Body of pancreas (tissue), 4 donors: ENCODE results near the gene SLC25A21. TPM values are rescaled to one million over a fixed set of nuclear protein-coding genes. Genes with fewer than 3 reads are reported as not detected.
A peak's percentile ranks its signal among the peaks of the same experiment; 100 is the strongest.

Experiments
- ATAC-seq: fragments of 150-250 bp; one replicate; pipeline ENCODE4 v1.9.1; 2016
- DNase-seq, 4 donors: peaks; one replicate each; pipeline ENCODE4 v3.0.0-alpha.2; 2019
- H3K27ac ChIP-seq, 4 donors: fragments of 200-600 bp; sonication (generic); 1 replicate in 3 of 4; 2 replicates in 1 of 4; pipeline versions ENCODE4 v1.5.1 to v1.6.1; 2016 to 2019; ENCODE audit warnings: mild to moderate bottlenecking in 1 of 4, mixed read lengths in 1 of 4, moderate library complexity in 1 of 4
- H3K27me3 ChIP-seq, 2 donors: fragments of 200-600 bp; sonication (generic); one replicate each; pipeline ENCODE4 v1.6.0; 2016; ENCODE audit warnings: mild to moderate bottlenecking in 1 of 2
- H3K36me3 ChIP-seq, 2 donors: fragments of 200-600 bp; sonication (generic); replicated peaks in 1 of 2; 2 replicates each; pipeline ENCODE4 v1.5.1; 2016; ENCODE audit warnings: low read depth in 2 of 2; ENCODE audit not compliant: insufficient read depth in 1 of 2
- H3K4me1 ChIP-seq: fragments of 200-600 bp; sonication (generic); one replicate; pipeline ENCODE4 v1.6.0; 2016
- H3K4me3 ChIP-seq, 2 donors: fragments of 200-600 bp; sonication (generic); 1 replicate in 1 of 2; 2 replicates in 1 of 2; pipeline ENCODE4 v1.5.1; 2016 to 2019
- H3K9me3 ChIP-seq, 3 donors: fragments of 200-600 bp; sonication (generic); 1 replicate in 2 of 3; 2 replicates in 1 of 3; pipeline ENCODE4 v1.5.1; 2016
- POLR2A ChIP-seq, 3 donors: fragments of 450-650 bp; IDR thresholded peaks; one replicate each; pipeline ENCODE4 v1.6.1; 2016; ENCODE audit warnings: antibody characterized with exemption in 3 of 3, mild to moderate bottlenecking in 2 of 3
- WGBS, 2 donors: methylation state at CpG; one replicate each; pipeline ENCODE4 v1.1.5; 2017; 5-methylcytosine and 5-hydroxymethylcytosine counted together
- intact Hi-C: fragments of 100-400 bp; cut with DNase I; formaldehyde crosslinking; loops from one replicate; pipeline ENCODE4 v1.15.1; 2023
- total RNA-seq, 2 donors: library from RNA; depleted of rRNA; stranded (reverse); fragments of >200 nt; gene quantifications; one replicate each; pipeline ENCODE4 v1.1.0, GENCODE V29; 2016
- TF ChIP-seq, protein P1 (sequence below), 7 experiments: fragments of 450-650 bp in 4 of 7; fragments of 200-600 bp in 3 of 7; sonication (generic) in 3 of 7; IDR thresholded peaks; one replicate each; pipeline ENCODE4 v1.5.1; 2016 to 2019; ENCODE audit warnings: antibody characterized with exemption in 7 of 7

The SLC25A21 gene
- total RNA-seq, 2 donors from 2014 or later = not detected

DNA sequence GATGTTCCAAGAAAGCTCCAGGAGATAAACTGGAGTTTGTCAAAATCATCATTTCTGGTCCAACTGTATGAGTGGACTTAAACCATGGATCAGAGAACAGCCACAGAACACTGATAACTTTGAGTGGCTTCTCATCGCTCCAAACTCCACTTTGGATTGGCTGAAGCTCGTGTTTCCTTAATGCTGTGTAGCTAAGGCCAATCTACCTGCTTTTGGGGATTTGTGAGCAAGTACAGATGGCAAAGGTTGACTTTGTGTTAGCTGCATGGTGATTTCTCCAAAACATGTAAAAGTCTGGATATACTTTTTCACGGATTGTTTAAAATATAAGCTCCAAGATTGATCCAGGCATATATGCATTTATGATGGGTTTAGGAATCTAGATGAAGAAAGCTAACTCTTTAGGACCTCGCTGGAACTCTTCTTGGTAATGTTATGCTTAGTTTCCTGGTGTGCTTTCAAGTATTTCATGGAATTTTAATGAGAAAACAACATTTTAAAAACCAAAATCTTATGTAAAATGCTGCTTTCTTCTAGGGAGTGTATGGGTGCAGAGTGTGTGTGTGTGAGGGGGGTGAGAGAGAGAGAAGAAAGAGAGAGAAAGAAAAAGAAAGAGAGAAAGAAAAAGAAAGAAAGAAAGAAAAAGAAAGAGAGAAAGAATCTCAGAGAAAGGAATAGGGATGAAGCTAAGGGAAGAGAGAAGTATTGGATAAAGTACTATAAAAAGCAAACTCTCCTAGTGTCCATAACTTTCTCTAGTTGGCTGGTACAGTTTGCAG is 522.3 kb downstream of the SLC25A21 start:
- TF ChIP-seq, protein P1, sequence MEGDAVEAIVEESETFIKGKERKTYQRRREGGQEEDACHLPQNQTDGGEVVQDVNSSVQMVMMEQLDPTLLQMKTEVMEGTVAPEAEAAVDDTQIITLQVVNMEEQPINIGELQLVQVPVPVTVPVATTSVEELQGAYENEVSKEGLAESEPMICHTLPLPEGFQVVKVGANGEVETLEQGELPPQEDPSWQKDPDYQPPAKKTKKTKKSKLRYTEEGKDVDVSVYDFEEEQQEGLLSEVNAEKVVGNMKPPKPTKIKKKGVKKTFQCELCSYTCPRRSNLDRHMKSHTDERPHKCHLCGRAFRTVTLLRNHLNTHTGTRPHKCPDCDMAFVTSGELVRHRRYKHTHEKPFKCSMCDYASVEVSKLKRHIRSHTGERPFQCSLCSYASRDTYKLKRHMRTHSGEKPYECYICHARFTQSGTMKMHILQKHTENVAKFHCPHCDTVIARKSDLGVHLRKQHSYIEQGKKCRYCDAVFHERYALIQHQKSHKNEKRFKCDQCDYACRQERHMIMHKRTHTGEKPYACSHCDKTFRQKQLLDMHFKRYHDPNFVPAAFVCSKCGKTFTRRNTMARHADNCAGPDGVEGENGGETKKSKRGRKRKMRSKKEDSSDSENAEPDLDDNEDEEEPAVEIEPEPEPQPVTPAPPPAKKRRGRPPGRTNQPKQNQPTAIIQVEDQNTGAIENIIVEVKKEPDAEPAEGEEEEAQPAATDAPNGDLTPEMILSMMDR (IDR thresholded peaks at IDR 0.05) = no peak
- no peak for TF ChIP-seq POLR2A (IDR thresholded peaks at IDR 0.05)
- Histone ChIP-seq H3K9me3 (no peaks in the 10 kb centered on the region), H3K27me3 (peaks cover 0 to 67% of the 10 kb centered on the region in 2 donors), H3K36me3 (no peaks in the 10 kb centered on the region), H3K27ac (no peak overlapping the region), H3K4me1 (peaks cover 21% of the 10 kb centered on the region), H3K4me3 (no peak overlapping the region)
- DNase-seq = no peak
- no peak for ATAC-seq
- WGBS, 2 donors = 22 to 25% methylated on average over 4 of the region's 4 CpGs
- intact Hi-C loops = loop anchor here (10.0 kb wide), 1 partner anchor 505 kb away; no protein-coding TSS in a partner anchor

GRCh38 chr14:36647824-36648753 is 524.3 kb downstream of the SLC25A21 start:
- DNase-seq = peak in 3 of 4 donors; percentile 26 to 45 (median 43)
- TF ChIP-seq, protein P1 (IDR thresholded peaks at IDR 0.05) = peak; percentile 24 to 72 (median 53)
- no peak for TF ChIP-seq POLR2A (IDR thresholded peaks at IDR 0.05)
- H3K36me3 ChIP-seq = no peaks in the 10 kb centered on the region
- no peaks in the 10 kb centered on the region for H3K9me3 ChIP-seq
- peaks cover 0 to 49% of the 10 kb centered on the region in 2 donors for H3K27me3 ChIP-seq
- intact Hi-C loops = no loop called here
- H3K27ac ChIP-seq = no peak overlapping the region
- 4% methylated on average over 46 to 61 of the region's 62 CpGs for WGBS, 2 donors
- ATAC-seq = peak; percentile 85
- H3K4me3 ChIP-seq = peak overlapping the region; percentile 4 to 16
- peaks cover 21% of the 10 kb centered on the region for H3K4me1 ChIP-seq

- Histone ChIP-seq H3K27me3 (peaks cover 0 to 42% of the 10 kb centered on the region in 2 donors), H3K27ac (no peak overlapping the region), H3K4me1 (peaks cover 21% of the 10 kb centered on the region), H3K4me3 (peak overlapping the region; percentile 4 to 16), H3K9me3 (no peaks in the 10 kb centered on the region), H3K36me3 (no peaks in the 10 kb centered on the region)
- TF ChIP-seq, protein P1 (IDR thresholded peaks at IDR 0.05) = no peak
- no peak for TF ChIP-seq POLR2A (IDR thresholded peaks at IDR 0.05)
- ATAC-seq = no peak
- WGBS, 2 donors = 1% methylated on average over 34 of the region's 34 CpGs; no CpG with 5 or more reads in 1 of the 2 donors
- intact Hi-C loops = no loop called here
- peak in 1 of 4 donors; percentile 12 for DNase-seq
Observed at GRCh38 chr14:36647417-36647823, 525.0 kb downstream of the SLC25A21 start.

DNA sequence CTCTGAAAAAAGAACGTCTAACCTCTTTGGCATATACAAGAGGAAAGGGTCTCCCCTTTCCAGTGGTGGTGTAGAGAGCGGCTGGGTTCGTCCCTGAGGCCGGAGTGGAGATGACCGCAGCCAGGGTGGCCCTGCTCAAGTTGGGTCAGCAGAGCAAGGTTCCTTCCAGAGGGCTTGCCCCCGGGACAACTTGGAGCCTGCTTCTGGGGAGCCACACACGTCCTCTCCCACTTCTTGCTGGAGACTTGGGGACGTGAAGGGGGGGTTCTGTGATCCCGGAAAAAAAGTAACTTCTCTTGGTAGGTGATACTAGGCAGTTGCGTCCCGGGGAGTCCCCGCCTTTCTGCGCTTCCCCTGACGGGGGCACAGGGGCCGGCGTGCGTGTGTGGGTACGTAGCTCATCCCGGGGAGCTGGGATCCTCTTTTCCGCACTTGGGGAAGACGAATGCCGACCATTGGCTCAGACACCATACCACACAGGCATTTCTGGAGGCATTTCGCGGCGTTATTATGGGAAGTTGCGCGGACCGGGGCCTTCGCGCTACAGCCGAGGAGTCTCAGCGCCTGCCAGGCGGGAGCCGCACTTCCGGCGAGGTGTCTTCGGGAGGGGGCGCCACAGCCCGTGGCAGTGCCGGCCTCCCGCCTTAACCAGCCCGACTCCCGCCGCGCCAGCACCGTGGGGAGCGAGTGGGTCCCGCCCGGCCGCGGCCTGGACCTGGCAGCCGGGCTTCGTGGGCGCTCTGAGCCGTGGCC is 525.6 kb downstream of the SLC25A21 start:
- peak overlapping the region in 1 of 2 donors; percentile 16 for H3K4me3 ChIP-seq
- intact Hi-C loops = no loop called here
- WGBS, 2 donors = 7 to 14% methylated on average over 16 to 53 of the region's 55 CpGs
- no peaks in the 10 kb centered on the region for H3K36me3 ChIP-seq
- H3K27ac ChIP-seq = no peak overlapping the region
- DNase-seq (peak in 2 of 4 donors; percentile 31 to 42), ATAC-seq (peak; percentile 60)
- TF ChIP-seq POLR2A (IDR thresholded peaks at IDR 0.05) = no peak
- TF ChIP-seq, protein P1 (IDR thresholded peaks at IDR 0.05) = peak in 2 of 7 experiments; percentile 9 to 14
- peaks cover 21% of the 10 kb centered on the region for H3K4me1 ChIP-seq
- H3K27me3 ChIP-seq = peaks cover 0 to 38% of the 10 kb centered on the region in 2 donors
- H3K9me3 ChIP-seq = no peaks in the 10 kb centered on the region
